HG03045 (cell line): ENCODE data around the gene NAP1L1.
"Not testable (repeated sequence)": the region's sequence is repeated elsewhere in the genome, so short reads cannot be mapped to it uniquely, and the experiment has no call there.

Experiments
- ATAC-seq: cut with Tn5 transposase; IDR thresholded peaks from one replicate; pipeline ENCODE4 v1.9.1; 2021; ENCODE audit warnings: mild to moderate bottlenecking, moderate library complexity; ENCODE audit not compliant: unreplicated experiment

The NAP1L1 gene

GRCh38 chr12:75994069-75994740 is 90.3 kb downstream of the NAP1L1 start:
- no peak for ATAC-seq

GRCh38 chr12:75991753-75992152 is 92.7 kb downstream of the NAP1L1 start:
- no peak for ATAC-seq

GRCh38 chr12:75990189-75990912 is 94.1 kb downstream of the NAP1L1 start:
- ATAC-seq: no peak

GRCh38 chr12:75987709-75988108 is 96.8 kb downstream of the NAP1L1 start:
- not testable (repeated sequence) for ATAC-seq
